HEK293 (cell line): ENCODE data around the gene OR8A1.

Experiments
- CTCF ChIA-PET: fragments of 350-600 bp; formaldehyde crosslinking; extraction: SDS; loops from one replicate; lab custom pipeline; 2021; ENCODE audit warnings: antibody characterized with exemption; lab: Yijun Ruan, JAX
- POLR2A ChIA-PET: fragments of 300-600 bp; formaldehyde crosslinking; extraction: SDS; loops from one replicate; lab custom pipeline; 2020; ENCODE audit warnings: antibody characterized with exemption, inconsistent platforms; lab: Yijun Ruan, JAX
- H3K27ac ChIP-seq: fragments of 200-500 bp; sonication (Bioruptor generic); 2 replicates; pipeline ENCODE4 v1.5.1; 2014; ENCODE audit warnings: low read depth, low read length, control low read depth, inconsistent platforms; ENCODE audit errors: extremely low read depth
- H3K36me3 ChIP-seq, 2 experiments: fragments of 200-500 bp in 1 of 2; sonication (Bioruptor generic) in 1 of 2; 1 replicate in 1 of 2; 2 replicates in 1 of 2; pipeline ENCODE4 v1.5.1; 2014 to 2017; ENCODE audit warnings: inconsistent platforms in 2 of 2, low read length in 2 of 2; ENCODE audit not compliant: control insufficient read depth in 2 of 2, insufficient read depth in 1 of 2
- H3K4me1 ChIP-seq: fragments of 200-500 bp; sonication (Bioruptor generic); 2 replicates; pipeline ENCODE4 v1.5.1; 2014; ENCODE audit warnings: mild to moderate bottlenecking, low read length, inconsistent platforms; ENCODE audit not compliant: control insufficient read depth, insufficient read depth
- H3K4me3 ChIP-seq: 2 replicates; pipeline ENCODE4 v1.5.1; 2011; ENCODE audit warnings: low read depth, mild to moderate bottlenecking, control low read depth, low read length, moderate library complexity
- H3K9me3 ChIP-seq: fragments of 200-500 bp; sonication (Bioruptor generic); 2 replicates; pipeline ENCODE4 v1.5.1; 2014; ENCODE audit warnings: low read depth, low read length, inconsistent platforms; ENCODE audit not compliant: control insufficient read depth, insufficient read depth
- KLF7 ChIP-seq: fragments of 450-650 bp; formaldehyde crosslinking; IDR thresholded peaks from 2 replicates; pipeline ENCODE4 v1.5.1; 2016; ENCODE audit warnings: missing biosample characterization, missing genetic modification characterization, borderline replicate concordance
- KLF8 ChIP-seq: fragments of 450-650 bp; formaldehyde crosslinking; IDR thresholded peaks from 2 replicates; pipeline ENCODE4 v1.5.1; 2016; ENCODE audit warnings: missing biosample characterization, missing genetic modification characterization
- REST ChIP-seq: fragments of 450-650 bp; formaldehyde crosslinking; IDR thresholded peaks from 2 replicates; pipeline ENCODE4 v1.5.1; 2016; ENCODE audit warnings: missing biosample characterization, missing genetic modification characterization
- SP7 ChIP-seq: fragments of 450-650 bp; formaldehyde crosslinking; IDR thresholded peaks from 2 replicates; pipeline ENCODE4 v1.5.1; 2016; ENCODE audit warnings: missing biosample characterization, missing genetic modification characterization
- ZBTB7A ChIP-seq: fragments of 450-650 bp; formaldehyde crosslinking; IDR thresholded peaks from 2 replicates; pipeline ENCODE4 v1.5.1; 2016; ENCODE audit warnings: low read depth, missing biosample characterization, missing genetic modification characterization
- ZEB2 ChIP-seq: fragments of 450-650 bp; formaldehyde crosslinking; IDR thresholded peaks from 2 replicates; pipeline ENCODE4 v1.5.1; 2016; ENCODE audit warnings: missing biosample characterization, missing genetic modification characterization
- ZFHX2 ChIP-seq: fragments of 450-650 bp; formaldehyde crosslinking; conservative IDR thresholded peaks from 2 replicates; pipeline ENCODE4 v1.5.1; 2016; ENCODE audit warnings: missing biosample characterization, missing genetic modification characterization
- ZNF155 ChIP-seq: fragments of 450-650 bp; formaldehyde crosslinking; IDR thresholded peaks from 2 replicates; pipeline ENCODE4 v1.5.1; 2016; ENCODE audit warnings: missing biosample characterization, missing genetic modification characterization
- ZNF239 ChIP-seq: fragments of 450-650 bp; formaldehyde crosslinking; IDR thresholded peaks from 2 replicates; pipeline ENCODE4 v1.5.1; 2016; ENCODE audit warnings: missing biosample characterization, missing genetic modification characterization
- ZNF518A ChIP-seq: fragments of 450-650 bp; formaldehyde crosslinking; conservative IDR thresholded peaks from 2 replicates; pipeline ENCODE4 v1.5.1; 2016; ENCODE audit warnings: low read depth, missing biosample characterization, missing genetic modification characterization
- ZNF530 ChIP-seq: fragments of 450-650 bp; formaldehyde crosslinking; IDR thresholded peaks from 2 replicates; pipeline ENCODE4 v1.5.1; 2016; ENCODE audit warnings: low read depth, missing biosample characterization, missing genetic modification characterization
- ZNF707 ChIP-seq: fragments of 450-650 bp; formaldehyde crosslinking; IDR thresholded peaks from 2 replicates; pipeline ENCODE4 v1.5.1; 2016; ENCODE audit warnings: missing biosample characterization, missing genetic modification characterization
- TF ChIP-seq, protein P1 (sequence below): fragments of 450-650 bp; formaldehyde crosslinking; conservative IDR thresholded peaks from 2 replicates; pipeline ENCODE4 v1.5.1; 2016; ENCODE audit warnings: low read depth, missing biosample characterization, missing genetic modification characterization

The OR8A1 gene

DNA sequence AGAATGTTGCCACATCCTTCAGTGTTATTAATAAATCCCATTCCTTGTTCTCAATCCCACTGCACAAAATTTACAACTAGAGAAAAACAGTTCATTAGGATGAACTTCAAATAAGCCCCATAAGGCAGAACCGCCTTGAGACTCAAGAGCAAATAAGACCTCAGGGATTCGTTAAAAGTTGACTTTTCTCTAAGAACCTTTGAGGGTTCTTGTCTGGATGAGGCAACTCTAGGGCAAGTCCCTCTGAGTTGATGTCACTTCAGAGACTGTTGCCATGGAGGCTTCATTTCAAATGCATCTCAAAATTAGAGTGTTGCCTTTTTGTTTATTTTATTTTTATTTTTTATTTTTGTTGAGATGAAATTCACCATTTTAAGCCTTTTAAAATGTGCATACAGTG, 21.6 kb downstream of the OR8A1 start (continued):
- TF ChIP-seq, protein P1, sequence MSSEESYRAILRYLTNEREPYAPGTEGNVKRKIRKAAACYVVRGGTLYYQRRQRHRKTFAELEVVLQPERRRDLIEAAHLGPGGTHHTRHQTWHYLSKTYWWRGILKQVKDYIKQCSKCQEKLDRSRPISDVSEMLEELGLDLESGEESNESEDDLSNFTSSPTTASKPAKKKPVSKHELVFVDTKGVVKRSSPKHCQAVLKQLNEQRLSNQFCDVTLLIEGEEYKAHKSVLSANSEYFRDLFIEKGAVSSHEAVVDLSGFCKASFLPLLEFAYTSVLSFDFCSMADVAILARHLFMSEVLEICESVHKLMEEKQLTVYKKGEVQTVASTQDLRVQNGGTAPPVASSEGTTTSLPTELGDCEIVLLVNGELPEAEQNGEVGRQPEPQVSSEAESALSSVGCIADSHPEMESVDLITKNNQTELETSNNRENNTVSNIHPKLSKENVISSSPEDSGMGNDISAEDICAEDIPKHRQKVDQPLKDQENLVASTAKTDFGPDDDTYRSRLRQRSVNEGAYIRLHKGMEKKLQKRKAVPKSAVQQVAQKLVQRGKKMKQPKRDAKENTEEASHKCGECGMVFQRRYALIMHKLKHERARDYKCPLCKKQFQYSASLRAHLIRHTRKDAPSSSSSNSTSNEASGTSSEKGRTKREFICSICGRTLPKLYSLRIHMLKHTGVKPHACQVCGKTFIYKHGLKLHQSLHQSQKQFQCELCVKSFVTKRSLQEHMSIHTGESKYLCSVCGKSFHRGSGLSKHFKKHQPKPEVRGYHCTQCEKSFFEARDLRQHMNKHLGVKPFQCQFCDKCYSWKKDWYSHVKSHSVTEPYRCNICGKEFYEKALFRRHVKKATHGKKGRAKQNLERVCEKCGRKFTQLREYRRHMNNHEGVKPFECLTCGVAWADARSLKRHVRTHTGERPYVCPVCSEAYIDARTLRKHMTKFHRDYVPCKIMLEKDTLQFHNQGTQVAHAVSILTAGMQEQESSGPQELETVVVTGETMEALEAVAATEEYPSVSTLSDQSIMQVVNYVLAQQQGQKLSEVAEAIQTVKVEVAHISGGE (tag by site-specific recombination) = no peak
- no peak for TF ChIP-seq ZNF518A (tag by site-specific recombination)
- no peak for TF ChIP-seq ZNF155 (tag by site-specific recombination)
- no peak for TF ChIP-seq SP7
- TF ChIP-seq ZEB2 = no peak

GRCh38 chr11:124592627-124593026, 22.8 kb downstream of the OR8A1 start:
- Histone ChIP-seq H3K4me1 (no peaks in the 10 kb centered on the region), H3K27ac (no peak overlapping the region), H3K4me3 (no peak overlapping the region), H3K9me3 (no peaks in the 10 kb centered on the region), H3K36me3 (no peaks in the 10 kb centered on the region)
- ChIA-PET CTCF (interaction anchor here (0.6 to 2.0 kb wide), 4 partner anchors 178 to 952 kb away, joined by 3 to 9 read pairs (median 5); no protein-coding TSS in a partner anchor), POLR2A (no interaction called here)
- no peak for TF ChIP-seq ZNF239 (tag by site-specific recombination)
- TF ChIP-seq ZNF530 = no peak
- no peak for TF ChIP-seq ZBTB7A (tag by site-specific recombination)
- no peak for TF ChIP-seq KLF8 (tag by site-specific recombination)
- no peak for TF ChIP-seq KLF7
- no peak for TF ChIP-seq REST (tag by site-specific recombination)
- TF ChIP-seq ZNF707 = no peak
- no peak for TF ChIP-seq ZFHX2 (tag by site-specific recombination)
